H1 (cell line): ENCODE results near the gene PELO. TPM values are rescaled to one million over a fixed set of nuclear protein-coding genes. Genes with fewer than 3 reads are reported as not detected.

ENCODE experiments used
- CTCF ChIA-PET: fragments of 300-600 bp; sonication (Branson Sonifier 250); formaldehyde crosslinking; loops from one replicate; lab custom pipeline; 2021; ENCODE audit not compliant: partially characterized antibody; lab: Charles Lee
- POLR2A ChIA-PET: fragments of 300-600 bp; sonication (Branson Sonifier 250); formaldehyde crosslinking; loops from one replicate; lab custom pipeline; 2021; ENCODE audit warnings: inconsistent platforms; ENCODE audit not compliant: partially characterized antibody; lab: Charles Lee
- DNase-seq, 2 experiments: peaks; one replicate each; pipeline versions ENCODE4 v3.0.0 to v3.0.0-alpha.2; 2010 to 2022; ENCODE audit warnings: low spot score in 2 of 2, low read depth in 1 of 2, mixed read lengths in 1 of 2
- FAIRE-seq: peaks from 2 replicates; lab custom pipeline; 2011; peaks lifted over from hg19 to GRCh38; lab: Jason Lieb, UNC
- H2AFZ ChIP-seq: 2 replicates; pipeline ENCODE4 v1.8.1; 2012; ENCODE audit warnings: low read length, inconsistent platforms
- H2AK5ac ChIP-seq: 2 replicates; pipeline ENCODE4 v1.6.1; 2013; ENCODE audit warnings: low read depth, low read length
- H2BK120ac ChIP-seq: replicated peaks from 2 replicates; pipeline ENCODE3; 2013; ENCODE audit warnings: low read depth, low read length, inconsistent platforms
- H2BK12ac ChIP-seq: 2 replicates; pipeline ENCODE4 v1.6.1; 2013; ENCODE audit warnings: low read depth, low read length
- H2BK15ac ChIP-seq: 2 replicates; pipeline ENCODE4 v1.6.1; 2013; ENCODE audit warnings: low read length
- H2BK20ac ChIP-seq: 2 replicates; pipeline ENCODE4 v1.6.1; 2013; ENCODE audit warnings: low read length
- H2BK5ac ChIP-seq: 2 replicates; pipeline ENCODE4 v1.6.1; 2013; ENCODE audit warnings: low read depth, low read length
- H3K14ac ChIP-seq: 2 replicates; pipeline ENCODE4 v1.6.1; 2013; ENCODE audit warnings: inconsistent platforms; ENCODE audit not compliant: insufficient read length
- H3K18ac ChIP-seq: 2 replicates; pipeline ENCODE4 v1.6.1; 2013; ENCODE audit warnings: low read length; ENCODE audit errors: extremely low read depth
- H3K23ac ChIP-seq: 2 replicates; pipeline ENCODE4 v1.6.1; 2013; ENCODE audit warnings: inconsistent platforms; ENCODE audit not compliant: insufficient read length
- H3K23me2 ChIP-seq: 2 replicates; pipeline ENCODE4 v1.6.1; 2013; ENCODE audit warnings: low read depth, low read length
- H3K27ac ChIP-seq: 2 replicates; pipeline ENCODE4 v1.6.1; 2011; ENCODE audit warnings: low read depth, low read length, inconsistent platforms
- H3K27me3 ChIP-seq, 4 experiments: replicated peaks in 1 of 4; 1 replicate in 1 of 4; 2 replicates in 3 of 4; pipeline versions ENCODE4 v1.6.1 to v1.8.1; 2011 to 2013; ENCODE audit warnings: low read length in 3 of 4, mild to moderate bottlenecking in 3 of 4, inconsistent platforms in 2 of 4, mixed read lengths in 2 of 4, moderate library complexity in 1 of 4; ENCODE audit not compliant: control insufficient read depth in 3 of 4, insufficient read depth in 3 of 4; ENCODE audit errors: extremely low read depth in 1 of 4
- H3K36me3 ChIP-seq, 4 experiments: 2 replicates each; pipeline versions ENCODE4 v1.6.1 to v1.8.1; 2011 to 2013; ENCODE audit warnings: mild to moderate bottlenecking in 4 of 4, low read length in 3 of 4, moderate library complexity in 2 of 4, control low read depth in 1 of 4, inconsistent platforms in 1 of 4; ENCODE audit not compliant: insufficient read depth in 4 of 4, control insufficient read depth in 2 of 4
- H3K4ac ChIP-seq: replicated peaks from 2 replicates; pipeline ENCODE3; 2013; ENCODE audit warnings: low read length, low read depth, mixed read lengths, inconsistent platforms; ENCODE audit not compliant: insufficient read length
- H3K4me1 ChIP-seq, 4 experiments: replicated peaks in 1 of 4; 1 replicate in 1 of 4; 2 replicates in 3 of 4; pipeline versions ENCODE4 v1.6.1 to v1.8.1; 2011 to 2013; ENCODE audit warnings: low read length in 3 of 4, inconsistent platforms in 2 of 4, mixed read lengths in 1 of 4; ENCODE audit not compliant: insufficient read depth in 4 of 4, control insufficient read depth in 3 of 4
- H3K4me2 ChIP-seq, 2 experiments: 2 replicates each; pipeline versions ENCODE4 v1.6.1 to v1.8.1; 2011 to 2013; ENCODE audit warnings: low read depth in 2 of 2, low read length in 2 of 2, control low read depth in 1 of 2, inconsistent platforms in 1 of 2, mild to moderate bottlenecking in 1 of 2; ENCODE audit not compliant: insufficient read depth in 1 of 2
- H3K4me3 ChIP-seq, 4 experiments: fragments of 200-600, 300-600 bp in 1 of 4; sonication (generic), shearing (Covaris generic), sonication (Bioruptor Twin) in 1 of 4; 2 replicates each; pipeline versions ENCODE4 v1.5.1 to v1.8.1; 2011 to 2016; ENCODE audit warnings: low read length in 4 of 4, low read depth in 3 of 4, control low read depth in 2 of 4, inconsistent platforms in 2 of 4, mild to moderate bottlenecking in 2 of 4, mixed read lengths in 1 of 4, moderate library complexity in 1 of 4; ENCODE audit not compliant: insufficient read depth in 2 of 4; ENCODE audit errors: extremely low read depth in 1 of 4
- H3K56ac ChIP-seq: replicated peaks from 2 replicates; pipeline ENCODE3; 2013; ENCODE audit warnings: low read depth, mild to moderate bottlenecking, mixed read lengths, low read length, inconsistent platforms; ENCODE audit not compliant: insufficient read length
- H3K79me1 ChIP-seq: 2 replicates; pipeline ENCODE4 v1.6.1; 2013; ENCODE audit warnings: low read depth, low read length, control low read depth
- H3K79me2 ChIP-seq, 2 experiments: 2 replicates each; pipeline versions ENCODE4 v1.6.1 to v1.8.1; 2012 to 2013; ENCODE audit warnings: low read length in 2 of 2, mild to moderate bottlenecking in 2 of 2, inconsistent platforms in 1 of 2; ENCODE audit not compliant: insufficient read depth in 2 of 2, control insufficient read depth in 1 of 2
- H3K9ac ChIP-seq, 4 experiments: replicated peaks in 1 of 4; 1 replicate in 1 of 4; 2 replicates in 3 of 4; pipeline versions ENCODE4 v1.6.1 to v1.8.1; 2011 to 2013; ENCODE audit warnings: low read depth in 3 of 4, low read length in 3 of 4, control low read depth in 2 of 4, mild to moderate bottlenecking in 2 of 4, moderate library complexity in 2 of 4, inconsistent platforms in 1 of 4; ENCODE audit errors: extremely low read depth in 1 of 4
- H3K9me3 ChIP-seq, 2 experiments: 2 replicates each; pipeline versions ENCODE4 v1.6.1 to v1.8.1; 2012 to 2013; ENCODE audit warnings: mild to moderate bottlenecking in 2 of 2, moderate library complexity in 2 of 2, control low read depth in 1 of 2, inconsistent platforms in 1 of 2, low read depth in 1 of 2, low read length in 1 of 2, mixed read lengths in 1 of 2; ENCODE audit not compliant: insufficient read depth in 2 of 2
- H4K20me1 ChIP-seq, 2 experiments: replicated peaks in 1 of 2; 2 replicates each; pipeline versions ENCODE3 to v1.8.1; 2011 to 2013; ENCODE audit warnings: inconsistent platforms in 2 of 2, low read length in 2 of 2, mild to moderate bottlenecking in 1 of 2; ENCODE audit not compliant: insufficient read depth in 2 of 2, control insufficient read depth in 1 of 2
- H4K5ac ChIP-seq: 2 replicates; pipeline ENCODE4 v1.6.1; 2013; ENCODE audit warnings: low read length, low read depth, mixed read lengths, inconsistent platforms; ENCODE audit not compliant: insufficient read length
- H4K8ac ChIP-seq: 2 replicates; pipeline ENCODE4 v1.8.0; 2013; ENCODE audit warnings: mild to moderate bottlenecking, moderate library complexity, low read length, inconsistent platforms; ENCODE audit not compliant: insufficient read depth; ENCODE audit errors: extremely low read depth
- H4K91ac ChIP-seq: replicated peaks from 2 replicates; pipeline ENCODE3; 2013; ENCODE audit warnings: low read length, mixed read lengths, inconsistent platforms; ENCODE audit not compliant: insufficient read length
- JUND ChIP-seq: IDR thresholded peaks from 2 replicates; pipeline ENCODE4 v1.6.1; 2011; ENCODE audit warnings: mild to moderate bottlenecking, improper control_type of control experiment, low read length
- WGBS, 2 experiments: shearing (Covaris generic) in 1 of 2; methylation state at CpG; one replicate each; pipeline versions ENCODE4 v1.1.6 to v1.1.7; 2013 to 2015; ENCODE audit warnings: low lambda C conversion rate in 2 of 2, mixed read lengths in 2 of 2, inconsistent platforms in 1 of 2, low coverage in 1 of 2, missing lambda C conversion rate in 1 of 2; ENCODE audit not compliant: insufficient replicate concordance in 2 of 2, insufficient coverage in 1 of 2, insufficient read length in 1 of 2; ENCODE audit errors: extremely low coverage in 1 of 2, missing lambda C conversion rate in 1 of 2; 5-methylcytosine and 5-hydroxymethylcytosine counted together
- polyA plus RNA-seq, 7 experiments: library from polyadenylated mRNA; depleted of rRNA in 3 of 7; stranded (reverse) in 5 of 7; unstranded in 2 of 7; fragments of >200 nt in 5 of 7; fragments of 200-250 nt in 2 of 7; gene quantifications; 1 replicate in 5 of 7; 2 replicates in 1 of 7; 4 replicates in 1 of 7; pipeline versions ENCODE4 v1.2.1 to v1.2.3, GENCODE V29; 2011 to 2013; ENCODE audit warnings: missing spikeins in 2 of 7, mixed read lengths in 2 of 7
- total RNA-seq: library from RNA; stranded (reverse); fragmentation: NEBNext Ultra II Directional; extraction: Animal tissue kit (Norgen Biotek cat#: 25700); gene quantifications from 2 replicates; pipeline ENCODE4 v1.2.1, GENCODE V29; 2021

PELO gene
- total and polyA plus RNA-seq, 2 of the 8 experiments (the other 6 are each of a cell fraction or from before 2014, with no cell fraction given), result 10.8 to 18.5 TPM

DNA sequence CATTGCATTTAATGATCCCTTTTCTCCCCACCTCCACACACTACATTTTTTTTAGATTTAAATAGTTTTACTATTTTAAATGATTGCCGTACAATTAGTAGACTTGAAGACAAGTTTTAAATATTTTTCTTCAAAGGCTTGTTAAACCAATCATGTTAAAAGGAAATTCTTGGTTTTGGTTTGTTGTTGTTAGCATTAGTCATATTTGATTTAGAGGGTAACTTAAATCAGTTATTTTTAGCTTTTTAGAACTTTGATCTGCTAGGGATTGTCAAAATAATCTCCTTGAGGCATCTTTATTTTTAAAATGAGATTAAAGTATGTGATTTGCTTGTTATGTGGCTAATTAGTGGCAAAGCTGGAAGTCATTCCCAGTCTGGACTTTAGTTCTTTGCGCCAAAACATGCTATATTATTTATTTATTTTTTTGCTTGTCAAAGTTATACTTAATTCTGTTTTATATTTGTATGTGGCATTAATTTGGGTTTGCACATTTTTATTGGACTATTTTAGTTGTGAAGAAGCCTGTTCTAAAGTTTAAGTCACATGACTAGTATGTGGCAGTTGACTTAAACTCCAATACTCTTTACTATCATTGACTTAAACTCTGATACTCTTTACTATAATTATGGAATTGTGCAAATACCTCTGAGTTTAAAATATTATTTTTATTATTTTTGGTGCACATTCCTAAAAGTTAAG, 14.7 kb downstream of the PELO start:
- H4K8ac ChIP-seq, result no peak overlapping the region
- H4K5ac ChIP-seq, result no peak overlapping the region
- peaks cover 0 to 14% (median 3%) of the 10 kb centered on the region in 4 experiments; a peak in 2 of 8 replicates for H3K36me3 ChIP-seq
- TF ChIP-seq JUND, result no peak
- no peak overlapping the region for H2BK5ac ChIP-seq
- no peak overlapping the region for H2AK5ac ChIP-seq
- peaks cover 21% of the 10 kb centered on the region for H3K23me2 ChIP-seq
- H4K20me1 ChIP-seq, result peaks cover 6 to 8% of the 10 kb centered on the region in 2 experiments
- no peak overlapping the region for H4K91ac ChIP-seq
- no peak overlapping the region for H2BK20ac ChIP-seq
- ChIA-PET CTCF (interaction anchor here (0.6 to 3.8 kb wide), 2 partner anchors 14 to 144 kb away, joined by 3 to 39 read pairs; partner anchors contain the start of genes ITGA1 and PELO), POLR2A (no interaction called here)
- no peak overlapping the region for H2AFZ ChIP-seq
- no peak overlapping the region for H2BK12ac ChIP-seq
- no peak overlapping the region for H3K4ac ChIP-seq
- peaks cover 3% of the 10 kb centered on the region for H3K79me1 ChIP-seq
- H3K23ac ChIP-seq, result no peak overlapping the region
- DNase-seq, result no peak
- no peak for FAIRE-seq
- H3K18ac ChIP-seq, result no peak overlapping the region
- H3K27me3 ChIP-seq, result no peaks in the 10 kb centered on the region
- H3K9ac ChIP-seq, result no peak overlapping the region
- no peak overlapping the region for H3K27ac ChIP-seq
- no peak overlapping the region for H3K14ac ChIP-seq
- peak overlapping the region in 2 of 4 experiments; percentile 81 to 93; a peak in 3 of 8 replicates for H3K4me3 ChIP-seq
- WGBS, 2 experiments, result 98% methylated on average over 2 of the region's 2 CpGs; no CpG with 5 or more reads in 1 of the 2 experiments
- H3K4me1 ChIP-seq, result peaks cover 5 to 11% (median 9%) of the 10 kb centered on the region in 4 experiments; a peak in 5 of 7 replicates
- H3K4me2 ChIP-seq, result peak overlapping the region; percentile 89 to 94; a peak in 2 of 4 replicates
- H3K79me2 ChIP-seq, result peaks cover 0 to 51% of the 10 kb centered on the region in 2 experiments; a peak in 3 of 4 replicates
- H3K56ac ChIP-seq, result no peak overlapping the region
- H2BK120ac ChIP-seq, result no peak overlapping the region
- no peaks in the 10 kb centered on the region for H3K9me3 ChIP-seq
- no peak overlapping the region for H2BK15ac ChIP-seq
